HL-60 (cell line): ENCODE measurements around the gene SCFD1.
"Not testable (repeated sequence)": the region's sequence is repeated elsewhere in the genome, so short reads cannot be mapped to it uniquely, and the experiment has no call there.

ENCODE experiments used
- DNase-seq, 2 experiments: peaks; one replicate each; pipeline ENCODE4 v3.0.0-alpha.2; 2010 to 2020; ENCODE audit warnings: low read depth in 1 of 2, low spot score in 1 of 2
- H3K27ac ChIP-seq: fragments of 250-450 bp; sonication (Bioruptor Pico); replicated peaks from 2 replicates; pipeline ENCODE4 v1.5.1; 2020; ENCODE audit warnings: mild to moderate bottlenecking, moderate library complexity
- H3K27me3 ChIP-seq: fragments of 250-450 bp; sonication (Bioruptor Pico); 2 replicates; pipeline ENCODE4 v1.5.1; 2021; ENCODE audit warnings: mild to moderate bottlenecking, moderate library complexity; ENCODE audit not compliant: insufficient read depth, poor library complexity, severe bottlenecking
- H3K4me3 ChIP-seq: replicated peaks from 2 replicates; pipeline ENCODE4 v1.5.1; 2011; ENCODE audit warnings: mild to moderate bottlenecking, control low read depth, low read length; ENCODE audit not compliant: insufficient read depth
- CTCF ChIP-seq: IDR thresholded peaks from one replicate; pipeline ENCODE4 v1.5.1; 2011; ENCODE audit warnings: low read length, control low read depth, inconsistent platforms; ENCODE audit not compliant: insufficient read depth
- GABPA ChIP-seq: IDR thresholded peaks from 2 replicates; pipeline ENCODE4 v1.6.1; 2012; ENCODE audit warnings: low read depth
- POLR2AphosphoS5 ChIP-seq: IDR thresholded peaks from 2 replicates; pipeline ENCODE4 v1.6.1; 2012; ENCODE audit warnings: low read depth
- REST ChIP-seq: IDR thresholded peaks from 2 replicates; pipeline ENCODE4 v1.6.1; 2012; ENCODE audit warnings: low read depth; ENCODE audit not compliant: insufficient replicate concordance
- SPI1 ChIP-seq: IDR thresholded peaks from 2 replicates; pipeline ENCODE4 v1.6.1; 2012; ENCODE audit warnings: low read depth, mild to moderate bottlenecking, borderline replicate concordance

Gene SCFD1

GRCh38 chr14:30600922-30601918, 20.9 kb upstream of the SCFD1 start:
- Histone ChIP-seq H3K27me3 (no peaks in the 10 kb centered on the region), H3K27ac (no peak overlapping the region), H3K4me3 (no peak overlapping the region)
- TF ChIP-seq CTCF, result no peak
- no peak for TF ChIP-seq REST
- no peak for TF ChIP-seq SPI1
- TF ChIP-seq POLR2AphosphoS5, result no peak
- no peak for TF ChIP-seq GABPA
- no peak for DNase-seq

- no peak for DNase-seq
Measured at GRCh38 chr14:30603402-30603801, 18.7 kb upstream of the SCFD1 start.

GRCh38 chr14:30604696-30605095, 17.4 kb upstream of the SCFD1 start:
- DNase-seq, H3K27me3 ChIP-seq, H3K27ac ChIP-seq, H3K4me3 ChIP-seq: not testable (repeated sequence)

More at GRCh38 chr14:30603402-30603801, 18.7 kb upstream of the SCFD1 start:
- TF ChIP-seq GABPA (no peak), POLR2AphosphoS5 (no peak), CTCF (no peak)
- Histone ChIP-seq H3K27me3 (no peaks in the 10 kb centered on the region), H3K27ac (no peak overlapping the region), H3K4me3 (no peak overlapping the region)

GRCh38 chr14:30607156-30607780, 14.9 kb upstream of the SCFD1 start:
- DNase-seq, result no peak
- no peak overlapping the region for H3K27ac ChIP-seq
- no peaks in the 10 kb centered on the region for H3K27me3 ChIP-seq
- TF ChIP-seq CTCF (no peak), REST (no peak), GABPA (no peak), SPI1 (no peak), POLR2AphosphoS5 (no peak)
- no peak overlapping the region for H3K4me3 ChIP-seq
